Activated T-helper 1 cell treated with anti-CD3 and anti-CD28 coated beads, Interleukin-12 subunit alpha, Interleukin-12 subunit beta, Interleukin-2, Interleukin-4 antibody, amounts not matched to agents 30 ng/mL and 10 ng/mL and 1 ng/mL, durations not matched to agents 14 hours and 24 hours and 36 hours (primary cell): ENCODE measurements around the gene MRRF. TPM values are rescaled to one million over a fixed set of nuclear protein-coding genes. Genes with fewer than 3 reads are reported as not detected.
A peak's percentile ranks its signal among the peaks of the same experiment; 100 is the strongest.

Source experiments
- DNase-seq: peaks from one replicate; pipeline ENCODE4 v3.0.0; 2021; ENCODE audit warnings: low spot score
- H3K27ac Mint-ChIP-seq: one replicate; pipeline ENCODE4 v1.8.0; 2021; ENCODE audit warnings: mild to moderate bottlenecking, mixed read lengths
- H3K27me3 Mint-ChIP-seq: one replicate; pipeline ENCODE4 v1.8.0; 2022; ENCODE audit warnings: mild to moderate bottlenecking, moderate library complexity, mixed read lengths; ENCODE audit not compliant: insufficient read depth
- H3K36me3 Mint-ChIP-seq: one replicate; pipeline ENCODE4 v1.8.0; 2021; ENCODE audit warnings: low read depth, mixed read lengths
- H3K4me1 Mint-ChIP-seq: one replicate; pipeline ENCODE4 v1.8.0; 2021; ENCODE audit warnings: low read depth, mixed read lengths
- H3K4me3 Mint-ChIP-seq: one replicate; pipeline ENCODE4 v1.8.0; 2021; ENCODE audit warnings: mild to moderate bottlenecking, moderate library complexity, mixed read lengths
- H3K9me3 Mint-ChIP-seq: one replicate; pipeline ENCODE4 v1.8.0; 2021; ENCODE audit warnings: mixed read lengths
- intact Hi-C: fragments of 100-400 bp; cut with micrococcal nuclease; formaldehyde crosslinking; loops from one replicate; pipeline ENCODE4 v1.15.1; 2024
- total RNA-seq: library from RNA; stranded (reverse); gene quantifications from 2 replicates; pipeline ENCODE4 v1.2.3, GENCODE V29; 2022

Gene MRRF
- total RNA-seq, 1 donor from 2014 or later, result 58.8 TPM

GRCh38 chr9:122239722-122240121 is 25.0 kb upstream of the MRRF start:
- no peak for DNase-seq
- H3K27me3 Mint-ChIP-seq, result no peaks in the 10 kb centered on the region
- H3K4me3 Mint-ChIP-seq, result no peak overlapping the region
- no peaks in the 10 kb centered on the region for H3K4me1 Mint-ChIP-seq
- peaks cover 37% of the 10 kb centered on the region for H3K36me3 Mint-ChIP-seq
- no peak overlapping the region for H3K27ac Mint-ChIP-seq
- no peaks in the 10 kb centered on the region for H3K9me3 Mint-ChIP-seq
- intact Hi-C loops, result loop anchor here (10.0 kb wide), 1 partner anchor 115 kb away; no protein-coding TSS in a partner anchor

- Mint-ChIP-seq H3K36me3 (peaks cover 41% of the 10 kb centered on the region), H3K27me3 (no peaks in the 10 kb centered on the region), H3K27ac (no peak overlapping the region), H3K4me3 (no peak overlapping the region), H3K9me3 (no peaks in the 10 kb centered on the region), H3K4me1 (no peaks in the 10 kb centered on the region)
- no peak for DNase-seq
- intact Hi-C loops, result loop anchor here (10.0 kb wide), 1 partner anchor 110 kb away; no protein-coding TSS in a partner anchor
These were observed 20.3 kb upstream of the MRRF start for GRCh38 chr9:122244349-122244748.

- Mint-ChIP-seq H3K36me3 (peaks cover 40% of the 10 kb centered on the region), H3K27me3 (no peaks in the 10 kb centered on the region), H3K4me1 (no peaks in the 10 kb centered on the region), H3K27ac (no peak overlapping the region), H3K4me3 (no peak overlapping the region), H3K9me3 (no peaks in the 10 kb centered on the region)
- intact Hi-C loops, result loop anchor here (10.0 kb wide), 1 partner anchor 108 kb away; no protein-coding TSS in a partner anchor
- DNase-seq, result no peak
These were observed 18.0 kb upstream of the MRRF start for GRCh38 chr9:122246666-122247065.

GRCh38 chr9:122248448-122248865 is 16.2 kb upstream of the MRRF start:
- no peaks in the 10 kb centered on the region for H3K4me1 Mint-ChIP-seq
- no peak for DNase-seq
- no peaks in the 10 kb centered on the region for H3K9me3 Mint-ChIP-seq
- H3K36me3 Mint-ChIP-seq, result peaks cover 40% of the 10 kb centered on the region
- no peak overlapping the region for H3K4me3 Mint-ChIP-seq
- H3K27me3 Mint-ChIP-seq, result no peaks in the 10 kb centered on the region
- intact Hi-C loops, result loop anchor here (10.0 kb wide), 1 partner anchor 106 kb away; no protein-coding TSS in a partner anchor
- H3K27ac Mint-ChIP-seq, result no peak overlapping the region

- Mint-ChIP-seq H3K4me1 (no peaks in the 10 kb centered on the region), H3K9me3 (no peaks in the 10 kb centered on the region), H3K4me3 (no peak overlapping the region), H3K27me3 (no peaks in the 10 kb centered on the region), H3K36me3 (peaks cover 28% of the 10 kb centered on the region), H3K27ac (no peak overlapping the region)
- no peak for DNase-seq
- intact Hi-C loops, result no loop called here
These were observed 13.3 kb upstream of the MRRF start for GRCh38 chr9:122251351-122251750.

GRCh38 chr9:122252796-122253195 is 11.9 kb upstream of the MRRF start:
- intact Hi-C loops, result no loop called here
- Mint-ChIP-seq H3K4me3 (no peak overlapping the region), H3K4me1 (peaks cover 6% of the 10 kb centered on the region), H3K27me3 (no peaks in the 10 kb centered on the region), H3K27ac (no peak overlapping the region), H3K9me3 (no peaks in the 10 kb centered on the region), H3K36me3 (peaks cover 29% of the 10 kb centered on the region)
- no peak for DNase-seq

- peaks cover 6% of the 10 kb centered on the region for H3K4me1 Mint-ChIP-seq
- intact Hi-C loops, result no loop called here
These were observed 9.9 kb upstream of the MRRF start for GRCh38 chr9:122254761-122255160.

GRCh38 chr9:122256206-122256605 is 8.5 kb upstream of the MRRF start:
- Mint-ChIP-seq H3K4me1 (peaks cover 6% of the 10 kb centered on the region), H3K9me3 (no peaks in the 10 kb centered on the region), H3K4me3 (no peak overlapping the region), H3K27me3 (no peaks in the 10 kb centered on the region), H3K36me3 (peaks cover 30% of the 10 kb centered on the region), H3K27ac (no peak overlapping the region)
- intact Hi-C loops, result no loop called here
- DNase-seq, result no peak

More at GRCh38 chr9:122254761-122255160, 9.9 kb upstream of the MRRF start:
- Mint-ChIP-seq H3K27me3 (no peaks in the 10 kb centered on the region), H3K9me3 (no peaks in the 10 kb centered on the region), H3K4me3 (no peak overlapping the region), H3K36me3 (peaks cover 35% of the 10 kb centered on the region), H3K27ac (no peak overlapping the region)
- no peak for DNase-seq

GRCh38 chr9:122258886-122259415 is 5.7 kb upstream of the MRRF start:
- Mint-ChIP-seq H3K4me1 (peaks cover 30% of the 10 kb centered on the region), H3K9me3 (no peaks in the 10 kb centered on the region), H3K27ac (no peak overlapping the region), H3K36me3 (peaks cover 23% of the 10 kb centered on the region), H3K27me3 (no peaks in the 10 kb centered on the region), H3K4me3 (no peak overlapping the region)
- DNase-seq, result no peak
- intact Hi-C loops, result no loop called here

GRCh38 chr9:122261469-122261881 is 3.2 kb upstream of the MRRF start:
- no peaks in the 10 kb centered on the region for H3K9me3 Mint-ChIP-seq
- DNase-seq, result no peak
- no peak overlapping the region for H3K4me3 Mint-ChIP-seq
- H3K27ac Mint-ChIP-seq, result no peak overlapping the region
- intact Hi-C loops, result loop anchor here (10.0 kb wide), 2 partner anchors 137 to 643 kb away; partner anchors contain the start of gene RC3H2
- no peaks in the 10 kb centered on the region for H3K27me3 Mint-ChIP-seq
- peaks cover 44% of the 10 kb centered on the region for H3K4me1 Mint-ChIP-seq
- peaks cover 25% of the 10 kb centered on the region for H3K36me3 Mint-ChIP-seq

- peaks cover 44% of the 10 kb centered on the region for H3K4me1 Mint-ChIP-seq
- H3K36me3 Mint-ChIP-seq, result peaks cover 25% of the 10 kb centered on the region
- peak overlapping the region; percentile 61 for H3K4me3 Mint-ChIP-seq
- no peak for DNase-seq
- intact Hi-C loops, result loop anchor here (10.0 kb wide), 2 partner anchors 137 to 643 kb away; partner anchors contain the start of gene RC3H2
- no peaks in the 10 kb centered on the region for H3K9me3 Mint-ChIP-seq
- H3K27ac Mint-ChIP-seq, result no peak overlapping the region
- H3K27me3 Mint-ChIP-seq, result no peaks in the 10 kb centered on the region
These were observed 2.6 kb upstream of the MRRF start for GRCh38 chr9:122262073-122262472.

- Mint-ChIP-seq H3K27me3 (no peaks in the 10 kb centered on the region), H3K4me3 (peak overlapping the region; percentile 97), H3K27ac (peak overlapping the region; percentile 100), H3K9me3 (no peaks in the 10 kb centered on the region), H3K36me3 (peaks cover 23% of the 10 kb centered on the region), H3K4me1 (peaks cover 38% of the 10 kb centered on the region)
- intact Hi-C loops, result loop anchor here (1.0 to 10.0 kb wide), 10 partner anchors 50 to 641 kb away; partner anchors contain the start of genes MORN5, NDUFA8, PDCL and RC3H2
- no peak for DNase-seq
These were observed 858 bp upstream of the MRRF start for GRCh38 chr9:122263699-122264349.
